ENCODE results near the gene SYT5. TPM values are rescaled to one million over a fixed set of nuclear protein-coding genes. Genes with fewer than 3 reads are reported as not detected.

Gene SYT5
- total and polyA plus RNA-seq, 2 of the 8 experiments (the other 6 are each of a cell fraction or from before 2014, with no cell fraction given): 0.35 to 0.67 TPM

DNA sequence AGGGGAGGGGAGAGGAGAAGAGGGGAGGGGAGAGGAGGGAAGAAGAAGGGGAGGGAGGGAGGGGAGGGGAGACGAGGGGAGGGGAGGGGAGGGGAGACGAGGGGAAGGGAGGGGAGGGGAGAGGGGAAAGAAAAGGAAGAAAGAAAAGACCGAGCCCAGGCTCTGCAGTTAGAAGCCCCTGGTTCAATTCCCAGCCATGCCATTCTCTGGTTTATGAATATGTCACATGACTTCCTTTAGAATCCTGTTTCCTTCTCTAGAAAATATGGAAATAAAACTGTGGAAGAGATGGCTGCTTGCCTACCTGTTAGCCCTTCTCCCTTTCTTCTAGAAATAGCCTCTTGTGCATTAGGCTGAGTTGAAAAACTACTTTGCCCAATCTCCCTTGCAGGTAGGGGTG is 45.4 kb downstream of the SYT5 start:
- H4K5ac ChIP-seq (ENCODE audit: insufficient read length, low read depth, low read length): no peak overlapping the region
- no peak overlapping the region for H3K27ac ChIP-seq (ENCODE audit: low read depth, low read length)
- H3K4me1 ChIP-seq (replicated peaks in 1 of 4; ENCODE audit: control insufficient read depth in 3 of 4, insufficient read depth in 4 of 4, low read length in 3 of 4): no peaks in the 10 kb centered on the region; a peak in 1 of 7 replicates
- H2AFZ ChIP-seq (ENCODE audit: low read length): no peak overlapping the region
- WGBS, 2 experiments (ENCODE audit: extremely low coverage in 1 of 2, insufficient coverage in 1 of 2, insufficient read length in 1 of 2, insufficient replicate concordance in 2 of 2, low coverage in 1 of 2, low lambda C conversion rate in 2 of 2, missing lambda C conversion rate in 1 of 2): no CpG with 5 or more reads among the region's 3 CpGs
- H3K27me3 ChIP-seq (replicated peaks in 1 of 4; ENCODE audit: control insufficient read depth in 3 of 4, extremely low read depth in 1 of 4, insufficient read depth in 3 of 4, low read length in 3 of 4): no peaks in the 10 kb centered on the region
- H4K20me1 ChIP-seq (replicated peaks in 1 of 2; ENCODE audit: control insufficient read depth in 1 of 2, insufficient read depth in 2 of 2, low read length in 2 of 2): no peaks in the 10 kb centered on the region
- H2BK12ac ChIP-seq (ENCODE audit: low read depth, low read length): no peak overlapping the region
- no peak overlapping the region for H3K56ac ChIP-seq (replicated peaks; ENCODE audit: insufficient read length, low read depth, low read length)
- H4K91ac ChIP-seq (replicated peaks; ENCODE audit: insufficient read length, low read length): no peak overlapping the region
- no peaks in the 10 kb centered on the region for H3K79me1 ChIP-seq (ENCODE audit: low read depth, low read length)
- H3K9ac ChIP-seq (replicated peaks in 1 of 4; ENCODE audit: extremely low read depth in 1 of 4, low read depth in 3 of 4, low read length in 3 of 4): no peak overlapping the region
- no peak overlapping the region for H3K14ac ChIP-seq (ENCODE audit: insufficient read length)
- H4K8ac ChIP-seq (ENCODE audit: extremely low read depth, insufficient read depth, low read length): no peak overlapping the region
- H2BK5ac ChIP-seq (ENCODE audit: low read depth, low read length): no peak overlapping the region
- peaks cover 0 to 26% (median 4%) of the 10 kb centered on the region in 4 experiments; a peak in 4 of 8 replicates for H3K36me3 ChIP-seq (ENCODE audit: control insufficient read depth in 2 of 4, insufficient read depth in 4 of 4, low read length in 3 of 4)
- no peak overlapping the region for H3K4ac ChIP-seq (replicated peaks; ENCODE audit: insufficient read length, low read depth, low read length)
- ChIA-PET CTCF (ENCODE audit: partially characterized antibody) (interaction anchor here (0.6 to 3.3 kb wide), 6 partner anchors 9 to 46 kb away, joined by 3 to 17 read pairs (median 6); no protein-coding TSS in a partner anchor), POLR2A (ENCODE audit: partially characterized antibody) (interaction anchor here (0.6 to 2.7 kb wide), 4 partner anchors 9 to 76 kb away, joined by 3 to 14 read pairs (median 4); no protein-coding TSS in a partner anchor)
- DNase-seq (ENCODE audit: low read depth in 1 of 2, low spot score in 2 of 2) (no peak), FAIRE-seq (no peak)
- no peak overlapping the region for H3K4me3 ChIP-seq (ENCODE audit: extremely low read depth in 1 of 4, insufficient read depth in 2 of 4, low read depth in 3 of 4, low read length in 4 of 4)
- H3K79me2 ChIP-seq (ENCODE audit: control insufficient read depth in 1 of 2, insufficient read depth in 2 of 2, low read length in 2 of 2): no peaks in the 10 kb centered on the region
- no peak overlapping the region for H2BK120ac ChIP-seq (replicated peaks; ENCODE audit: low read depth, low read length)
- no peak overlapping the region for H2BK20ac ChIP-seq (ENCODE audit: low read length)
- H3K9me3 ChIP-seq (ENCODE audit: insufficient read depth in 2 of 2, low read depth in 1 of 2, low read length in 1 of 2): no peaks in the 10 kb centered on the region
- H3K18ac ChIP-seq (ENCODE audit: extremely low read depth, low read length): no peak overlapping the region
- no peaks in the 10 kb centered on the region for H3K23me2 ChIP-seq (ENCODE audit: low read depth, low read length)
- no peak overlapping the region for H2AK5ac ChIP-seq (ENCODE audit: low read depth, low read length)
- H3K4me2 ChIP-seq (ENCODE audit: insufficient read depth in 1 of 2, low read depth in 2 of 2, low read length in 2 of 2): no peak overlapping the region
- no peak overlapping the region for H2BK15ac ChIP-seq (ENCODE audit: low read length)
- no peak overlapping the region for H3K23ac ChIP-seq (ENCODE audit: insufficient read length)
- TF ChIP-seq BACH1 (IDR thresholded peaks at IDR 0.05; ENCODE audit: low read length): no peak
- TF ChIP-seq SP2 (IDR thresholded peaks at IDR 0.05; ENCODE audit: low read length): no peak
- TF ChIP-seq SIRT6 (IDR thresholded peaks at IDR 0.05; ENCODE audit: low read length): no peak
- TF ChIP-seq JUND (IDR thresholded peaks at IDR 0.05; ENCODE audit: low read length): no peak
- TF ChIP-seq NRF1 (IDR thresholded peaks at IDR 0.05; ENCODE audit: low read depth, low read length): no peak
- no peak for TF ChIP-seq JUN (IDR thresholded peaks at IDR 0.05; ENCODE audit: low read depth, low read length)
- TF ChIP-seq SAP30 (IDR thresholded peaks at IDR 0.05; ENCODE audit: insufficient read depth, insufficient replicate concordance, low read length): no peak

Data from H1 (cell line).